Neuronal stem cell (in vitro differentiated cells): Measurements from ENCODE around the gene RPL3.

Experiments used
- DNase-seq: peaks from one replicate; pipeline ENCODE4 v3.0.0-alpha.2; 2013; ENCODE audit warnings: low spot score
- H2AFZ ChIP-seq: one replicate; pipeline ENCODE4 v1.6.1; 2013; ENCODE audit warnings: mild to moderate bottlenecking, low read length, inconsistent platforms
- H2AK5ac ChIP-seq: 2 replicates; pipeline ENCODE4 v1.6.1; 2013; ENCODE audit warnings: low read depth, mild to moderate bottlenecking, inconsistent platforms, low read length, moderate library complexity, mixed read lengths
- H2BK120ac ChIP-seq: 2 replicates; pipeline ENCODE4 v1.6.1; 2013; ENCODE audit warnings: low read depth, mild to moderate bottlenecking, inconsistent platforms, low read length, moderate library complexity, mixed read lengths
- H2BK12ac ChIP-seq: one replicate; pipeline ENCODE4 v1.6.1; 2013; ENCODE audit warnings: low read length, inconsistent platforms
- H2BK15ac ChIP-seq: 2 replicates; pipeline ENCODE4 v1.6.1; 2013; ENCODE audit warnings: mild to moderate bottlenecking, low read length, inconsistent platforms, mixed read lengths
- H2BK5ac ChIP-seq: one replicate; pipeline ENCODE4 v1.6.1; 2013; ENCODE audit warnings: inconsistent platforms, mild to moderate bottlenecking, low read length, moderate library complexity
- H3K14ac ChIP-seq: one replicate; pipeline ENCODE4 v1.6.1; 2013; ENCODE audit warnings: low read length, inconsistent platforms
- H3K18ac ChIP-seq: 2 replicates; pipeline ENCODE4 v1.6.1; 2013; ENCODE audit warnings: low read length, inconsistent platforms
- H3K23ac ChIP-seq: 2 replicates; pipeline ENCODE4 v1.6.1; 2013; ENCODE audit warnings: low read depth, mild to moderate bottlenecking, mixed read lengths, low read length, inconsistent platforms; ENCODE audit not compliant: poor library complexity
- H3K27ac ChIP-seq: replicated peaks from 3 replicates; pipeline ENCODE4 v1.5.1; 2013; ENCODE audit warnings: low read length, inconsistent platforms
- H3K27me3 ChIP-seq, 3 experiments: 2 replicates each; pipeline ENCODE4 v1.6.1; 2013; ENCODE audit warnings: low read length in 3 of 3, mild to moderate bottlenecking in 2 of 3, inconsistent platforms in 1 of 3, low read depth in 1 of 3, mixed read lengths in 1 of 3, moderate library complexity in 1 of 3; ENCODE audit not compliant: control insufficient read depth in 3 of 3, insufficient read depth in 3 of 3
- H3K36me3 ChIP-seq, 2 donors: replicated peaks in 1 of 2; 2 replicates each; pipeline ENCODE4 v1.6.1; 2013; ENCODE audit warnings: low read length in 2 of 2; ENCODE audit not compliant: control insufficient read depth in 2 of 2, insufficient read depth in 2 of 2
- H3K4ac ChIP-seq: 2 replicates; pipeline ENCODE4 v1.6.1; 2013; ENCODE audit warnings: inconsistent platforms, mild to moderate bottlenecking, low read length, moderate library complexity
- H3K4me1 ChIP-seq, 2 donors: 1 replicate in 1 of 2; 2 replicates in 1 of 2; pipeline ENCODE4 v1.6.1; 2013; ENCODE audit warnings: low read length in 2 of 2, low read depth in 1 of 2; ENCODE audit not compliant: control insufficient read depth in 2 of 2, insufficient read depth in 1 of 2
- H3K4me2 ChIP-seq: one replicate; pipeline ENCODE4 v1.6.1; 2013; ENCODE audit warnings: mild to moderate bottlenecking, low read length, inconsistent platforms; ENCODE audit not compliant: insufficient read depth, poor library complexity, severe bottlenecking
- H3K4me3 ChIP-seq, 2 donors: 2 replicates each; pipeline ENCODE4 v1.5.1; 2013; ENCODE audit warnings: low read length in 2 of 2, mild to moderate bottlenecking in 2 of 2, inconsistent platforms in 1 of 2, moderate library complexity in 1 of 2
- H3K79me1 ChIP-seq: one replicate; pipeline ENCODE4 v1.6.1; 2013; ENCODE audit warnings: low read depth, mild to moderate bottlenecking, inconsistent platforms, low read length, moderate library complexity
- H3K9ac ChIP-seq: one replicate; pipeline ENCODE4 v1.6.1; 2013; ENCODE audit warnings: mild to moderate bottlenecking, low read depth, low read length, inconsistent platforms; ENCODE audit not compliant: poor library complexity
- H3K9me3 ChIP-seq, 2 donors: replicated peaks in 1 of 2; 2 replicates each; pipeline versions ENCODE3 to v1.6.1; 2013; ENCODE audit warnings: low read length in 2 of 2, mild to moderate bottlenecking in 2 of 2, inconsistent platforms in 1 of 2, low read depth in 1 of 2, mixed read lengths in 1 of 2, moderate library complexity in 1 of 2; ENCODE audit not compliant: control insufficient read depth in 2 of 2, insufficient read depth in 1 of 2
- H4K8ac ChIP-seq: one replicate; pipeline ENCODE4 v1.6.1; 2013; ENCODE audit warnings: low read depth, mild to moderate bottlenecking, inconsistent platforms, low read length, moderate library complexity
- H4K91ac ChIP-seq: one replicate; pipeline ENCODE4 v1.6.1; 2013; ENCODE audit warnings: low read length, low read depth, mild to moderate bottlenecking, inconsistent platforms; ENCODE audit not compliant: poor library complexity
- WGBS, 2 donors: extraction: QIAGEN DNeasy Blood & Tissue Kit; methylation state at CpG; one replicate each; pipeline ENCODE4 v1.1.7; 2013; ENCODE audit warnings: missing lambda C conversion rate in 2 of 2, mixed read lengths in 1 of 2; ENCODE audit not compliant: insufficient read length in 2 of 2, insufficient replicate concordance in 1 of 2; ENCODE audit errors: extremely low coverage in 2 of 2; 5-methylcytosine and 5-hydroxymethylcytosine counted together

RPL3 gene

DNA sequence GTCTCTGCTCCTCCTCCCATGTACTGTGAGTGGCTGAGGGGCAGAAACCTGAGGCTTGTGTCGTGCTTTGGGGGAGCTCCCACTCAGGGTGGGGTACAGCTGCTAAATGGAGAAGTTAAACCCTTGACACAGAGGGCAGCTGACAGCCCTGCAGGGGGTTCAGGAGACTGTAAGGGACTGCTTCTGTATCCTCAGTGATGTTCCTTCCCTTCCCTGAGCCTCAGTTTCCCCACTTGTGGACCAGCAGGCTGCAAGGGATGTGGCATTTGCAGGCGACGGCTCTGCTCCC is 46.0 kb upstream of the RPL3 start:
- H2AFZ ChIP-seq: no peak overlapping the region
- H3K79me1 ChIP-seq: peaks cover 10% of the 10 kb centered on the region
- no peak overlapping the region for H4K91ac ChIP-seq
- no peak overlapping the region for H3K18ac ChIP-seq
- H3K9me3 ChIP-seq: no peaks in the 10 kb centered on the region
- no peak overlapping the region for H2BK5ac ChIP-seq
- H3K9ac ChIP-seq: no peak overlapping the region
- H3K4me2 ChIP-seq: no peak overlapping the region
- peaks cover 0 to 5% of the 10 kb centered on the region in 2 donors for H3K36me3 ChIP-seq
- no peak overlapping the region for H3K14ac ChIP-seq
- no peak overlapping the region for H3K23ac ChIP-seq
- H3K27me3 ChIP-seq: no peaks in the 10 kb centered on the region
- no peak overlapping the region for H4K8ac ChIP-seq
- H2BK15ac ChIP-seq: no peak overlapping the region
- no peak overlapping the region for H2BK12ac ChIP-seq
- no CpG with 5 or more reads among the region's 3 CpGs for WGBS, 2 donors
- peaks cover 0 to 22% of the 10 kb centered on the region in 2 donors for H3K4me1 ChIP-seq
- no peak for DNase-seq
- H3K27ac ChIP-seq: no peak overlapping the region
- no peak overlapping the region for H2AK5ac ChIP-seq
- no peak overlapping the region for H3K4ac ChIP-seq
- no peak overlapping the region for H2BK120ac ChIP-seq
- no peak overlapping the region for H3K4me3 ChIP-seq

DNA sequence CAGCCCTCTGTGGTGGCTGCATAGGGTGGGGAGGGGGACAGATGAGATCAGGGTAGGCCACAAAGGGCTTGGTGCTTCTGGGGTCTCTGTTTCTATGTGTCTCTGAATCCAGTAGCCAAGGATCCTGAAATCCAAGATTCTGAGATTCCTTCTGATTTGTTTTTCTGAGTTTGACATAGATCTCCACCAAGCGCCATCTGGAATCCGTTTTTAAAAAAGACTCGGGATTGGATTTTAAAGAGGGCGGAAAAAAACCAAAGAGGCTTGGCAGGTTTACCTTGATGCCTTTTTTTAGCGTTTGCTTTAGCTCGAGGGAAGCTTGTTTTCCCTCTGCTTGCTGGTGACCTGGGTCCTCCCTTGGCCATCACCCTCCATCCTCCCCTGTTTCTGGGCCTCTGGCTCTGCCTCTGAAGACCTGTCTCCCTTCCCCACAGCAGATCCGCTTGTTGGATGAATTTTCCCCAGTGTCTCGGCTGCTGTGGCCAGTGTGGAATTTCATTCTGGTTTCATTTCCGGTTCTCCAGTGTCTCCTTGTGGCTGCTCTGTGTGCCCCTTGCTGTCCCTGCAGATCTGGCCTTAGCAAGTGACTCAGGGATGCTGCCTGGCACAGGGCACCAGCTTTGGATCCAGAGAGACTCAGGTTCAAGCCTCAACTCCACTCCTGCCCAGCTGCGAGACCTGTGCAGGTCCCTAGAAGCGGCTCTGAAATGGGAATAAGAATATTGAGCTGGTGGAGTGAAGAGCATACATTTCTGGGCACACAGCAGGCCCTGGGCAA is 45.5 kb upstream of the RPL3 start:
- no peak overlapping the region for H3K4me3 ChIP-seq
- no peak overlapping the region for H2AFZ ChIP-seq
- H3K4me2 ChIP-seq: no peak overlapping the region
- peaks cover 0 to 22% of the 10 kb centered on the region in 2 donors for H3K4me1 ChIP-seq
- H4K8ac ChIP-seq: no peak overlapping the region
- H2BK15ac ChIP-seq: no peak overlapping the region
- DNase-seq: no peak
- peaks cover 10% of the 10 kb centered on the region for H3K79me1 ChIP-seq
- WGBS, 2 donors: no CpG with 5 or more reads among the region's 11 CpGs
- H2BK5ac ChIP-seq: no peak overlapping the region
- H2BK12ac ChIP-seq: no peak overlapping the region
- H2AK5ac ChIP-seq: no peak overlapping the region
- H3K14ac ChIP-seq: no peak overlapping the region
- H3K36me3 ChIP-seq: peaks cover 0 to 5% of the 10 kb centered on the region in 2 donors
- no peak overlapping the region for H3K23ac ChIP-seq
- H3K9ac ChIP-seq: peak overlapping the region; percentile 54
- H3K27ac ChIP-seq: no peak overlapping the region
- H3K4ac ChIP-seq: no peak overlapping the region
- H2BK120ac ChIP-seq: no peak overlapping the region
- H4K91ac ChIP-seq: no peak overlapping the region
- no peaks in the 10 kb centered on the region for H3K9me3 ChIP-seq
- H3K27me3 ChIP-seq: no peaks in the 10 kb centered on the region
- peak overlapping the region; percentile 42 for H3K18ac ChIP-seq

DNA sequence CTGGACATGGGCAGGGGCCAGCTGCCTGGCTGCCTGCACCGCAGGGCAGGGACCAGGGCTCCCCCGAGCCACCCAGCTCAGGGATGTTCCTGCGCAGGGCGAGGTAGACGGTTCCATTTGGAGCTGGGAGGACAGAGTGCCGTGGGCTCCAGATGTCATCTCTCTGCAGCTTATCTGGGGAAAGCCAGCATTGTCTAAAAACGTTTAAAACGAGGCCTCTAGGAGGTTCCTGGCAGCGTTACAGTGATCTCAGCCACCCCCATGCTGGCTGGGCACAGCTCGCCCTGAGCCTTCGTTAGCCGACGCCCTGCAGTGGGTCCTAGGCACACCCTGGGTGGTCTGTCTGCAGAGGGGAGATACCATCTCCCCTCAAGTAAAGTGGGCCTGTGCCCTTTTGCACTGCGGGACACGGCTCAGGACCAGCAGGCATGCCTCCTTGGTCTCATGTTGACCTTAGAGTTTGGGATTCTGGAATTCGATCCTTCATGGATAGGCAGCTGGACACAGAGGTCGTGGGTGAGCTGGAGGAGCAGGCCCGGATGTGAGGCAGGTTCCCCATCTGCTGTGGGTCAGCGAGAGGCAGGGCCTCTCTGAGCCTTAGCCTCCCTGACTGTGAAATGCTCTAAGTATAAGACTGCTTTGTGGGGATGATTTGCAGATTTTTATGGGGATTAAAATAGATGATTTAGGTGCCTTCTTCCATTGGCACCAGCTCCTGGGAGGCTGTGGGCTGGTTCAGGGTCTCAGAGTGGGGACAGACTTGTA is 44.5 kb upstream of the RPL3 start:
- Histone ChIP-seq H3K4me3 (no peak overlapping the region), H3K4ac (no peak overlapping the region), H2BK15ac (no peak overlapping the region), H2AFZ (no peak overlapping the region), H2BK120ac (peak overlapping the region; percentile 47), H3K14ac (no peak overlapping the region), H3K9ac (no peak overlapping the region), H4K8ac (no peak overlapping the region), H3K23ac (peak overlapping the region; percentile 53), H3K4me1 (peaks cover 0 to 22% of the 10 kb centered on the region in 2 donors), H3K9me3 (no peaks in the 10 kb centered on the region), H4K91ac (no peak overlapping the region), H3K18ac (peak overlapping the region; percentile 81), H3K4me2 (peak overlapping the region; percentile 23), H2BK5ac (peak overlapping the region; percentile 56), H3K36me3 (peaks cover 1 to 6% of the 10 kb centered on the region in 2 donors), H3K27ac (no peak overlapping the region), H3K27me3 (no peaks in the 10 kb centered on the region), H2BK12ac (no peak overlapping the region), H2AK5ac (peak overlapping the region; percentile 48), H3K79me1 (peaks cover 11% of the 10 kb centered on the region)
- WGBS, 2 donors: no CpG with 5 or more reads among the region's 19 CpGs
- no peak for DNase-seq

DNA sequence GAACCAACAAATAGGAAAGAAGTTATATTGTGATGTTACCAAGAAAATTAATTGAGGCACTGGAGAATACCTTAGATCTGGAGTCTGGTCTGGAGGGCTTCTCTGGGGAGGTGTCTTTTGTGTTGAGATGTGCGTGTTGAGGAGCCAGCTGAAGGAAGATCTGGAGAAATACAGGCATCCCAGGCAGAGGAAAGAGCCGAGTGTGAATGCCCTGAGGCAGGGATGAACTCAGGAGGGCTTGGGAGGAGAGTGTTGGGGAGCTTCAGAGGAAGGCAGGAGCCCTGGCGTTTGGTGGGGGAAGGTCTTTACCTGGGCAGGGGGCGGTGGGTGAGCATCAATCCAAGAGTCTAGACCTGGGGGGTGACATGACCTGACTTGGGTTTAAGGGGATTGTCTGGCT is 43.5 kb upstream of the RPL3 start:
- Histone ChIP-seq H3K79me1 (peaks cover 13% of the 10 kb centered on the region), H3K14ac (no peak overlapping the region), H2AK5ac (peak overlapping the region; percentile 48), H3K27me3 (no peaks in the 10 kb centered on the region), H2BK12ac (no peak overlapping the region), H3K4me2 (no peak overlapping the region), H3K36me3 (peaks cover 6 to 9% of the 10 kb centered on the region in 2 donors), H3K27ac (no peak overlapping the region), H3K23ac (no peak overlapping the region), H3K18ac (no peak overlapping the region), H4K91ac (no peak overlapping the region), H3K9ac (no peak overlapping the region), H2AFZ (no peak overlapping the region), H3K4me3 (no peak overlapping the region), H2BK15ac (no peak overlapping the region), H3K9me3 (no peaks in the 10 kb centered on the region), H3K4me1 (peaks cover 0 to 22% of the 10 kb centered on the region in 2 donors), H2BK120ac (no peak overlapping the region), H3K4ac (no peak overlapping the region), H4K8ac (no peak overlapping the region), H2BK5ac (peak overlapping the region; percentile 56)
- DNase-seq: no peak
- no CpG with 5 or more reads among the region's 4 CpGs for WGBS, 2 donors
